ENCODE data around the gene LCE3A.
"Not testable (repeated sequence)": the region's sequence is repeated elsewhere in the genome, so short reads cannot be mapped to it uniquely, and the experiment has no call there.

The LCE3A gene
- total RNA-seq, result 0 reads per million in 9 experiments

GRCh38 chr1:152622803-152623202 is at the start of gene LCE3A:
Gene LCE3A (minus strand): TSS chr1:152623103. CDS start chr1:152623103, 0 bp downstream.
- peaks cover 34 to 52% of the 10 kb centered on the region in 2 donors for H3K27me3 Mint-ChIP-seq

DNA sequence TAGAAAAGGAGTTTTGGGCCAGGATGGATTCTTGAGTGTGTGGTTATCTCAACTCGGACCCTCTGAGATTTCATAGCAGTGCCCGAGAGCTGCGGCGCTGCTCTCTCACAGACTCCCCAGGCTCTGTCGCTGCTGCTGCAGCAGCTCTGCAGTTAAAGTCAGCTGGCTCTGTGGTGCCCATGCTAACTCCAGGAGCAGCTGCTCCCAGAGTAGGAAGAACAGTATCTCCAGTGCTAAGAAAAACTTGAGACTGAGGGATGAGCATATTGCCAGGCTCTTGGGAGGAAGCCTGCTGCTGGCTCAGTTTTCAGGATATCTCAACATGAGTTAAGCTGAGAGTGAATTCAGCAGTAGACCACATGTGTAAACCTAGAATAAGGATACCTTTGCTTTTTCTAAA is 44.7 kb upstream of the LCE3A start:
- no peak overlapping the region for H3K27ac Mint-ChIP-seq
- no peaks in the 10 kb centered on the region for H3K36me3 Mint-ChIP-seq (ENCODE audit: insufficient read depth)
- no peaks in the 10 kb centered on the region for H3K9me3 Mint-ChIP-seq
- no peak overlapping the region for H3K4me3 Mint-ChIP-seq
- DNase-seq, result no peak
- no peaks in the 10 kb centered on the region for H3K4me1 Mint-ChIP-seq (ENCODE audit: low read depth in 2 of 2)
- peaks cover 30 to 60% of the 10 kb centered on the region in 2 donors for H3K27me3 Mint-ChIP-seq
- no peak for ATAC-seq (replicated peaks)

More at GRCh38 chr1:152622803-152623202, at the start of gene LCE3A:
- Mint-ChIP-seq H3K27ac (peak within 1 kb of the TSS in 1 of 2 donors; percentile 12), H3K4me3 (no peak within 1 kb of the TSS), H3K4me1 (ENCODE audit: low read depth in 2 of 2) (peaks cover 0 to 4% of the 10 kb centered on the region in 2 donors), H3K9me3 (peaks cover 0 to 12% of the 10 kb centered on the region in 2 donors), H3K36me3 (ENCODE audit: insufficient read depth) (no peaks in the 10 kb centered on the region)
- ATAC-seq (replicated peaks) (no peak), DNase-seq (no peak)

- H3K4me3 Mint-ChIP-seq; H3K4me1 Mint-ChIP-seq (ENCODE audit: low read depth in 2 of 2); H3K36me3 Mint-ChIP-seq (ENCODE audit: insufficient read depth): not testable (repeated sequence)
These were observed 43.3 kb upstream of the LCE3A start for GRCh38 chr1:152666171-152666570.

GRCh38 chr1:152663098-152663497 is 40.2 kb upstream of the LCE3A start, which contains the start of gene LCE2D:
Gene LCE2D (plus strand): TSS chr1:152663380. CDS start chr1:152664106, 726 bp downstream.
- H3K27me3 Mint-ChIP-seq, result peaks cover 38 to 67% of the 10 kb centered on the region in 2 donors

More at GRCh38 chr1:152666171-152666570, 43.3 kb upstream of the LCE3A start:
- peaks cover 38 to 68% of the 10 kb centered on the region in 2 donors for H3K27me3 Mint-ChIP-seq
- not testable (repeated sequence) for ATAC-seq (replicated peaks); H3K9me3 Mint-ChIP-seq; H3K27ac Mint-ChIP-seq; DNase-seq

GRCh38 chr1:152658649-152659048 is 35.7 kb upstream of the LCE3A start:
- Mint-ChIP-seq H3K4me1 (ENCODE audit: low read depth in 2 of 2) (peaks cover 2 to 3% of the 10 kb centered on the region in 2 donors), H3K27me3 (peaks cover 20 to 50% of the 10 kb centered on the region in 2 donors), H3K36me3 (ENCODE audit: insufficient read depth) (no peaks in the 10 kb centered on the region), H3K27ac (no peak overlapping the region), H3K9me3 (no peaks in the 10 kb centered on the region), H3K4me3 (no peak overlapping the region)
- no peak for ATAC-seq (replicated peaks)
- DNase-seq, result no peak

More at GRCh38 chr1:152663098-152663497, 40.2 kb upstream of the LCE3A start, which contains the start of gene LCE2D:
- no peak within 1 kb of the TSS for H3K27ac Mint-ChIP-seq
- no peak for ATAC-seq (replicated peaks)
- DNase-seq, result no peak
- H3K9me3 Mint-ChIP-seq, result no peaks in the 10 kb centered on the region
- H3K4me1 Mint-ChIP-seq (ENCODE audit: low read depth in 2 of 2), result no peaks in the 10 kb centered on the region
- H3K36me3 Mint-ChIP-seq (ENCODE audit: insufficient read depth), result no peaks in the 10 kb centered on the region
- no peak within 1 kb of the TSS for H3K4me3 Mint-ChIP-seq

GRCh38 chr1:152657677-152658076 is 34.8 kb upstream of the LCE3A start:
- Mint-ChIP-seq H3K9me3 (no peaks in the 10 kb centered on the region), H3K36me3 (ENCODE audit: insufficient read depth) (no peaks in the 10 kb centered on the region), H3K4me1 (ENCODE audit: low read depth in 2 of 2) (peaks cover 2 to 3% of the 10 kb centered on the region in 2 donors), H3K4me3 (no peak overlapping the region), H3K27me3 (peaks cover 13 to 44% of the 10 kb centered on the region in 2 donors), H3K27ac (no peak overlapping the region)
- ATAC-seq (replicated peaks), result no peak
- DNase-seq, result no peak

DNA sequence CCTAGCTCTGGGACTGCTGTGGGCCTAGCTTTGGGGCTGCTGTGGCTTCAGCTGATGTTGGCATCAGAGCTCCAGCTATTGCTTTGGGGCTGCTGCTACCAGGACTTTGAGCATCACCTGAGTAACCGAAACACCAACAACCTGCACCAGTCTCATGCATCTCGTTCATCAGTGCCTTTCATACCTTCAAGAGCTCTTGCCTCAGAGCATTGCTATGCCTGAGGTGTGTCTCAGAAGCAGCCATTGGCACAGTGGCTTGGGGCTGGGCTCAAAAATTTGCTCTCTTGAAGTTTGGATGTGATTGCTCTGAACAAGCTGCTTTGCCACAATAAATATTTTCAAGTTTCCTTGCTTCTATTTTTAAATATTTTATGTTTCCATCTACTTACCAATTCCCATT is 33.6 kb upstream of the LCE3A start:
- Mint-ChIP-seq H3K9me3 (no peaks in the 10 kb centered on the region), H3K27me3 (peaks cover 6 to 34% of the 10 kb centered on the region in 2 donors), H3K4me3 (no peak overlapping the region), H3K4me1 (ENCODE audit: low read depth in 2 of 2) (peaks cover 2 to 3% of the 10 kb centered on the region in 2 donors), H3K36me3 (ENCODE audit: insufficient read depth) (no peaks in the 10 kb centered on the region), H3K27ac (no peak overlapping the region)
- ATAC-seq (replicated peaks), result no peak
- no peak for DNase-seq

- no peak for ATAC-seq (replicated peaks)
- no peak overlapping the region for H3K4me3 Mint-ChIP-seq
These were observed 31.2 kb upstream of the LCE3A start for GRCh38 chr1:152654110-152654509.

GRCh38 chr1:152646656-152647055 is 23.8 kb upstream of the LCE3A start:
- Mint-ChIP-seq H3K4me3 (no peak overlapping the region), H3K27me3 (peaks cover 54 to 56% of the 10 kb centered on the region in 2 donors), H3K4me1 (ENCODE audit: low read depth in 2 of 2) (no peaks in the 10 kb centered on the region), H3K36me3 (ENCODE audit: insufficient read depth) (no peaks in the 10 kb centered on the region), H3K9me3 (no peaks in the 10 kb centered on the region), H3K27ac (no peak overlapping the region)
- ATAC-seq (replicated peaks) (no peak), DNase-seq (no peak)

More at GRCh38 chr1:152654110-152654509, 31.2 kb upstream of the LCE3A start:
- H3K27me3 Mint-ChIP-seq, result peaks cover 30 to 44% of the 10 kb centered on the region in 2 donors
- no peaks in the 10 kb centered on the region for H3K9me3 Mint-ChIP-seq
- peaks cover 2 to 3% of the 10 kb centered on the region in 2 donors for H3K4me1 Mint-ChIP-seq (ENCODE audit: low read depth in 2 of 2)
- DNase-seq, result peak; percentile 29 to 34 (median 34)
- no peak overlapping the region for H3K27ac Mint-ChIP-seq
- no peaks in the 10 kb centered on the region for H3K36me3 Mint-ChIP-seq (ENCODE audit: insufficient read depth)

DNA sequence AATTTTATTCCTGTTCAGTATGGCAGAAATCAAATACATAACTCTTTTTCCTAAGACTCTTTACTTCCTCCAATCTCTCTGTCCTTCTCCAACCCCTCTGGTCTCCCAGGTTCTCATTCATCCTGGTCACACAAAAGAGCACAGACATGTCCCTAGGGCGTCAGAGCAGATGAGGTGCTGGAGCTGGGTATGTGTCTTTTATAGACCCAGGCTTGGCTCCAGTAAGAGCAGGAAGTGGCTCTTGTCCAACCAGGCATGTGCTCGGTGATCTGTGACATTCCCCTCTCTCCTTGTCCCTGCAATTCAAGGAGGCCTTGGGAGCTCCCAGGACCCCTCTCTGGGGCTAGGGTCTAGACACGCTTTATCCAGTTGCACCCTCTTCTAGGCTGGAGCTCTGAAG is 22.2 kb upstream of the LCE3A start:
- H3K27me3 Mint-ChIP-seq, result peaks cover 41 to 43% of the 10 kb centered on the region in 2 donors
- no peak overlapping the region for H3K4me3 Mint-ChIP-seq
- ATAC-seq (replicated peaks), result no peak

DNA sequence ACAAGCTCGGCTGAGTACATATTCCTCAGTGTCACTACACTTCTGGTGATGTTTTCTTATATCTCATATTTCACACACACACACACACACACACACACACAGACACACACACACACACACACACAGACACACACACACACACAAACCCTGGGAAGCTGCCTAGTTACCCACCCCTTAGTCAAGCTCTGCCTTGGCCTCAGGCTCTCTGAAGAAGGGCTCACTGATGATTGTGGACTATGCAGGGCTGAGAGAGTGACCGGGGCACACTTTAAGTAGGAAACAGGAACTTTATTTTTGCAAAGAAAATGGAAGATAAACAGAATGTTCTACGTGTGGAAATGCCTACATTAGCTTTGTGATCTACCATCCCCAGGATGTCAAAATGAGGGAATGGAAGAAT is 21.0 kb upstream of the LCE3A start:
- ATAC-seq (replicated peaks) (no peak), DNase-seq (no peak)
- Mint-ChIP-seq H3K9me3 (no peaks in the 10 kb centered on the region), H3K36me3 (ENCODE audit: insufficient read depth) (no peaks in the 10 kb centered on the region), H3K27ac (no peak overlapping the region), H3K4me1 (ENCODE audit: low read depth in 2 of 2) (no peaks in the 10 kb centered on the region), H3K27me3 (peaks cover 31 to 39% of the 10 kb centered on the region in 2 donors), H3K4me3 (no peak overlapping the region)

More for the DNA sequence above, 22.2 kb upstream of the LCE3A start:
- DNase-seq, result no peak
- no peak overlapping the region for H3K27ac Mint-ChIP-seq
- H3K36me3 Mint-ChIP-seq (ENCODE audit: insufficient read depth), result no peaks in the 10 kb centered on the region
- H3K9me3 Mint-ChIP-seq, result no peaks in the 10 kb centered on the region
- H3K4me1 Mint-ChIP-seq (ENCODE audit: low read depth in 2 of 2), result no peaks in the 10 kb centered on the region

GRCh38 chr1:152640351-152640750 is 17.4 kb upstream of the LCE3A start:
- H3K4me3 Mint-ChIP-seq, result no peak overlapping the region
- H3K4me1 Mint-ChIP-seq (ENCODE audit: low read depth in 2 of 2), result no peaks in the 10 kb centered on the region
- ATAC-seq (replicated peaks), result no peak
- peaks cover 14% of the 10 kb centered on the region in 2 donors for H3K27me3 Mint-ChIP-seq
- no peak for DNase-seq
- H3K27ac Mint-ChIP-seq, result no peak overlapping the region
- H3K9me3 Mint-ChIP-seq, result no peaks in the 10 kb centered on the region
- no peaks in the 10 kb centered on the region for H3K36me3 Mint-ChIP-seq (ENCODE audit: insufficient read depth)

DNA sequence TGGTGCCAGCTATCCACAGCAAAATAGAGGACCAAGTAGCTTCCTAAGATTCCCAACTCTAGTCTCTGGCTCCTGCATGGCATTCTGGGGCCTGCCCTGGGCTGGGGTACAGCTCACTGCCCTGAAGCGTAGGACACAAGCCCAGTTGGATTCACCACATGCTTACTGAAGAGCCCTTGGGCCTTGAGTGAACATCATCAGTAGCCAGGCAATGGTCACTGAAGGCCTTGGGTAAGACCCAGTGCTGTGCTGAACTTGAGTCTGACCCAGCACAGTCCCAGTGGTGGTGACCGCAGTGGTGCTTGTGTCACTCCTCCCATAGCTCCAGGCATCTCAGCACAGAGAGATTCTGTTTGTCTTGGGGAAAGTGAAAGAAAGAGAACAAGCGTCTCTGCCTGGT is 7.7 kb upstream of the LCE3A start:
- Mint-ChIP-seq H3K27ac (no peak overlapping the region), H3K36me3 (ENCODE audit: insufficient read depth) (no peaks in the 10 kb centered on the region), H3K27me3 (peaks cover 45 to 65% of the 10 kb centered on the region in 2 donors), H3K4me1 (ENCODE audit: low read depth in 2 of 2) (no peaks in the 10 kb centered on the region), H3K9me3 (no peaks in the 10 kb centered on the region), H3K4me3 (no peak overlapping the region)
- ATAC-seq (replicated peaks) (no peak), DNase-seq (no peak)

GRCh38 chr1:152626744-152627143 is 3.8 kb upstream of the LCE3A start:
- Mint-ChIP-seq H3K36me3 (ENCODE audit: insufficient read depth) (no peaks in the 10 kb centered on the region), H3K4me3 (no peak overlapping the region), H3K27ac (no peak overlapping the region), H3K9me3 (no peaks in the 10 kb centered on the region), H3K4me1 (ENCODE audit: low read depth in 2 of 2) (peaks cover 0 to 4% of the 10 kb centered on the region in 2 donors), H3K27me3 (peaks cover 56 to 85% of the 10 kb centered on the region in 2 donors)
- DNase-seq, result no peak
- no peak for ATAC-seq (replicated peaks)

Data from effector memory CD8-positive, alpha-beta T cell (primary cell).